Neural progenitor cell (in vitro differentiated cells): ENCODE measurements around the gene CLDN9.

Source experiments
- EZH2 ChIP-seq: fragments of 200-600 bp; sonication (generic); IDR thresholded peaks from 2 replicates; pipeline ENCODE4 v1.6.1; 2017; ENCODE audit warnings: antibody characterized with exemption, mild to moderate bottlenecking, moderate library complexity
- EZH2phosphoT487 ChIP-seq: fragments of 200-600 bp; sonication (generic); IDR thresholded peaks from 2 replicates; pipeline ENCODE4 v1.6.1; 2017; ENCODE audit warnings: antibody characterized with exemption
- TF ChIP-seq, protein P1 (sequence below): fragments of 200-600 bp; sonication (generic); IDR thresholded peaks from 2 replicates; pipeline ENCODE4 v1.5.1; 2017; ENCODE audit warnings: antibody characterized with exemption, mild to moderate bottlenecking

DNA sequence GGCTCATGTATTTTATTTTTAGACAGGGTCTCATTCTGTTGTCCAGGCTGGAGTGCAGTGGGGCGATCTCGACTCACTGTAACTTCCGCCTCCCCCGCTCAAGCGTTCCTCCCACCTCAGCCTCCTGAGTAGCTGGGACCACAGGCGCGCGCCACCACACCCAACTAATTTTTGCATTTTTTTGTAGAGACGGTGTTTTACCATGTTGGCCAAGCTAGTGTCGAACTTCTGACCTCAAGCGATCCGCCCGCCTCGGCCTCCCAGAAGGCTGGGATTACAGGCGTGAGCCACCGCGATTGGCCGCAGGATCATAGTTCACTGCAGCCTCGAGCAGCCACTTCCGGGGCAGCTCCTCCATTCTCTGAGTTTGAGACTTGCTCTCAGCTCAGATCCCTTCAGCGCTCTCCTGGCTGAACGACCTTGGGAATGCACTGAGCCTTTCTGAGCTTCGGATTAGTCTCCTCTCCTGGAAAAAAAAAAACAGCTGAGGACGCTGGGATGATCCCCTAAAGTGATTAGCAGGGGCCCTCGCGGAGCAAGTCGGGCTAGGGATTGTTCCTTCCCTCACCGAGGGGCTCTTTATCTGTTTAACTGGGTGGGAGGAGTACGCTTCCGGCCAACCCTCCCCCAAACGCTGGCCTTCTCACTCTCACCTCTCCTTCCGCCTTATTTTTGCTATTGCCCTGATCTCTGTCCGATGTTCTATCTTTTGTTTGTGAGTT lies 31.4 kb upstream of the CLDN9 start:
- TF ChIP-seq EZH2: no peak
- TF ChIP-seq, protein P1, sequence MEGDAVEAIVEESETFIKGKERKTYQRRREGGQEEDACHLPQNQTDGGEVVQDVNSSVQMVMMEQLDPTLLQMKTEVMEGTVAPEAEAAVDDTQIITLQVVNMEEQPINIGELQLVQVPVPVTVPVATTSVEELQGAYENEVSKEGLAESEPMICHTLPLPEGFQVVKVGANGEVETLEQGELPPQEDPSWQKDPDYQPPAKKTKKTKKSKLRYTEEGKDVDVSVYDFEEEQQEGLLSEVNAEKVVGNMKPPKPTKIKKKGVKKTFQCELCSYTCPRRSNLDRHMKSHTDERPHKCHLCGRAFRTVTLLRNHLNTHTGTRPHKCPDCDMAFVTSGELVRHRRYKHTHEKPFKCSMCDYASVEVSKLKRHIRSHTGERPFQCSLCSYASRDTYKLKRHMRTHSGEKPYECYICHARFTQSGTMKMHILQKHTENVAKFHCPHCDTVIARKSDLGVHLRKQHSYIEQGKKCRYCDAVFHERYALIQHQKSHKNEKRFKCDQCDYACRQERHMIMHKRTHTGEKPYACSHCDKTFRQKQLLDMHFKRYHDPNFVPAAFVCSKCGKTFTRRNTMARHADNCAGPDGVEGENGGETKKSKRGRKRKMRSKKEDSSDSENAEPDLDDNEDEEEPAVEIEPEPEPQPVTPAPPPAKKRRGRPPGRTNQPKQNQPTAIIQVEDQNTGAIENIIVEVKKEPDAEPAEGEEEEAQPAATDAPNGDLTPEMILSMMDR: no peak
- no peak for TF ChIP-seq EZH2phosphoT487
